HEK293 (cell line): ENCODE data around the gene C16orf95.

Experiments
- ZNF335 ChIP-seq: fragments of 450-650 bp; formaldehyde crosslinking; conservative IDR thresholded peaks from 2 replicates; pipeline ENCODE4 v1.5.1; 2016; ENCODE audit warnings: missing biosample characterization, missing genetic modification characterization
- ZNF514 ChIP-seq: fragments of 450-650 bp; formaldehyde crosslinking; IDR thresholded peaks from 2 replicates; pipeline ENCODE4 v1.5.1; 2016; ENCODE audit warnings: missing biosample characterization, missing genetic modification characterization
- ZNF529 ChIP-seq: fragments of 450-650 bp; formaldehyde crosslinking; IDR thresholded peaks from 2 replicates; pipeline ENCODE4 v1.5.1; 2017; ENCODE audit warnings: missing genetic modification characterization, missing biosample characterization; ENCODE audit not compliant: insufficient replicate concordance
- ZNF560 ChIP-seq: fragments of 450-650 bp; formaldehyde crosslinking; IDR thresholded peaks from 2 replicates; pipeline ENCODE4 v1.5.1; 2017; ENCODE audit warnings: missing biosample characterization, missing genetic modification characterization, borderline replicate concordance
- ZNF561 ChIP-seq: fragments of 450-650 bp; IDR thresholded peaks from 2 replicates; pipeline ENCODE4 v1.5.1; 2018; ENCODE audit warnings: missing biosample characterization, missing genetic modification characterization, borderline replicate concordance
- TF ChIP-seq, protein P1 (sequence below): fragments of 450-650 bp; formaldehyde crosslinking; IDR thresholded peaks from 2 replicates; pipeline ENCODE4 v1.5.1; 2016; ENCODE audit warnings: missing biosample characterization, missing genetic modification characterization
- TF ChIP-seq, protein P2 (sequence below): fragments of 450-650 bp; formaldehyde crosslinking; IDR thresholded peaks from 2 replicates; pipeline ENCODE4 v1.5.1; 2017; ENCODE audit warnings: missing biosample characterization, missing genetic modification characterization
- TF ChIP-seq, protein P3 (sequence below): fragments of 450-650 bp; IDR thresholded peaks from 2 replicates; pipeline ENCODE4 v1.5.1; 2018; ENCODE audit warnings: missing biosample characterization, mild to moderate bottlenecking, missing genetic modification characterization
- TF ChIP-seq, protein P4 (sequence below): fragments of 450-650 bp; formaldehyde crosslinking; IDR thresholded peaks from 2 replicates; pipeline ENCODE4 v1.5.1; 2017; ENCODE audit warnings: missing biosample characterization, missing genetic modification characterization
- TF ChIP-seq, protein P5 (sequence below): fragments of 450-650 bp; formaldehyde crosslinking; IDR thresholded peaks from 2 replicates; pipeline ENCODE4 v1.5.1; 2016; ENCODE audit warnings: missing biosample characterization, missing genetic modification characterization
- TF ChIP-seq, protein P6 (sequence below): fragments of 450-650 bp; formaldehyde crosslinking; optimal IDR thresholded peaks from 2 replicates; pipeline ENCODE3; 2016; ENCODE audit warnings: missing biosample characterization, mild to moderate bottlenecking, missing genetic modification characterization
- TF ChIP-seq, protein P7 (sequence below): fragments of 450-650 bp; formaldehyde crosslinking; IDR thresholded peaks from 2 replicates; pipeline ENCODE4 v1.5.1; 2016; ENCODE audit warnings: missing biosample characterization, missing genetic modification characterization
- TF ChIP-seq, protein P8 (sequence below): IDR thresholded peaks from 2 replicates; pipeline ENCODE4 v1.6.1; 2011; ENCODE audit warnings: mild to moderate bottlenecking, low read depth, low read length, borderline replicate concordance
- TF ChIP-seq, protein P9 (sequence below): fragments of 450-650 bp; formaldehyde crosslinking; IDR thresholded peaks from 2 replicates; pipeline ENCODE4 v1.5.1; 2016; ENCODE audit warnings: missing biosample characterization, missing genetic modification characterization

DNA sequence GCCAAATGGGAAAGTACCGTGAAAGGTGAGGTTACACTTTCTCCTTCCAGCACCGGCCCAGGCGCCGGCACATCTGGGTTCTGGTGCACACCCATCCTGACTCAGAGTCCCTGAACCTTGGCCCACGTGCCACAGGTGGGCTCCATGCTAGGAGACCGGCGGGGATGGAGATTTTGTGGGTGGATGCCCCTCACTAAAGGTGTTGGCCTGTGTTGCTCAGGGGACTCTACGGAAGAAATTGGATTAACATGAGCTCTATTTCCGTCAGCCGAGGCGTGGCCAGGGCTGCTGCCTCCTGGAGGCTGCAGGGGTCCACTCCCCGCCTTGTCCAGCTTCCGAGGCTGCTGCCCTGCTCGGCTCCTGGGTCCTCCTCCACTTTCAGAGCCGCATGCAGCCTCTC lies 35.6 kb upstream of the C16orf95 start:
- TF ChIP-seq, protein P1, sequence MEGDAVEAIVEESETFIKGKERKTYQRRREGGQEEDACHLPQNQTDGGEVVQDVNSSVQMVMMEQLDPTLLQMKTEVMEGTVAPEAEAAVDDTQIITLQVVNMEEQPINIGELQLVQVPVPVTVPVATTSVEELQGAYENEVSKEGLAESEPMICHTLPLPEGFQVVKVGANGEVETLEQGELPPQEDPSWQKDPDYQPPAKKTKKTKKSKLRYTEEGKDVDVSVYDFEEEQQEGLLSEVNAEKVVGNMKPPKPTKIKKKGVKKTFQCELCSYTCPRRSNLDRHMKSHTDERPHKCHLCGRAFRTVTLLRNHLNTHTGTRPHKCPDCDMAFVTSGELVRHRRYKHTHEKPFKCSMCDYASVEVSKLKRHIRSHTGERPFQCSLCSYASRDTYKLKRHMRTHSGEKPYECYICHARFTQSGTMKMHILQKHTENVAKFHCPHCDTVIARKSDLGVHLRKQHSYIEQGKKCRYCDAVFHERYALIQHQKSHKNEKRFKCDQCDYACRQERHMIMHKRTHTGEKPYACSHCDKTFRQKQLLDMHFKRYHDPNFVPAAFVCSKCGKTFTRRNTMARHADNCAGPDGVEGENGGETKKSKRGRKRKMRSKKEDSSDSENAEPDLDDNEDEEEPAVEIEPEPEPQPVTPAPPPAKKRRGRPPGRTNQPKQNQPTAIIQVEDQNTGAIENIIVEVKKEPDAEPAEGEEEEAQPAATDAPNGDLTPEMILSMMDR (tag by site-specific recombination), result no peak
- TF ChIP-seq, protein P2, sequence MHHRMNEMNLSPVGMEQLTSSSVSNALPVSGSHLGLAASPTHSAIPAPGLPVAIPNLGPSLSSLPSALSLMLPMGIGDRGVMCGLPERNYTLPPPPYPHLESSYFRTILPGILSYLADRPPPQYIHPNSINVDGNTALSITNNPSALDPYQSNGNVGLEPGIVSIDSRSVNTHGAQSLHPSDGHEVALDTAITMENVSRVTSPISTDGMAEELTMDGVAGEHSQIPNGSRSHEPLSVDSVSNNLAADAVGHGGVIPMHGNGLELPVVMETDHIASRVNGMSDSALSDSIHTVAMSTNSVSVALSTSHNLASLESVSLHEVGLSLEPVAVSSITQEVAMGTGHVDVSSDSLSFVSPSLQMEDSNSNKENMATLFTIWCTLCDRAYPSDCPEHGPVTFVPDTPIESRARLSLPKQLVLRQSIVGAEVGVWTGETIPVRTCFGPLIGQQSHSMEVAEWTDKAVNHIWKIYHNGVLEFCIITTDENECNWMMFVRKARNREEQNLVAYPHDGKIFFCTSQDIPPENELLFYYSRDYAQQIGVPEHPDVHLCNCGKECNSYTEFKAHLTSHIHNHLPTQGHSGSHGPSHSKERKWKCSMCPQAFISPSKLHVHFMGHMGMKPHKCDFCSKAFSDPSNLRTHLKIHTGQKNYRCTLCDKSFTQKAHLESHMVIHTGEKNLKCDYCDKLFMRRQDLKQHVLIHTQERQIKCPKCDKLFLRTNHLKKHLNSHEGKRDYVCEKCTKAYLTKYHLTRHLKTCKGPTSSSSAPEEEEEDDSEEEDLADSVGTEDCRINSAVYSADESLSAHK, result no peak
- TF ChIP-seq ZNF561 (no peak), ZNF560 (tag by site-specific recombination) (no peak), ZNF335 (no peak), ZNF514 (tag by site-specific recombination) (no peak), ZNF529 (tag by site-specific recombination) (no peak)
- TF ChIP-seq, protein P3, sequence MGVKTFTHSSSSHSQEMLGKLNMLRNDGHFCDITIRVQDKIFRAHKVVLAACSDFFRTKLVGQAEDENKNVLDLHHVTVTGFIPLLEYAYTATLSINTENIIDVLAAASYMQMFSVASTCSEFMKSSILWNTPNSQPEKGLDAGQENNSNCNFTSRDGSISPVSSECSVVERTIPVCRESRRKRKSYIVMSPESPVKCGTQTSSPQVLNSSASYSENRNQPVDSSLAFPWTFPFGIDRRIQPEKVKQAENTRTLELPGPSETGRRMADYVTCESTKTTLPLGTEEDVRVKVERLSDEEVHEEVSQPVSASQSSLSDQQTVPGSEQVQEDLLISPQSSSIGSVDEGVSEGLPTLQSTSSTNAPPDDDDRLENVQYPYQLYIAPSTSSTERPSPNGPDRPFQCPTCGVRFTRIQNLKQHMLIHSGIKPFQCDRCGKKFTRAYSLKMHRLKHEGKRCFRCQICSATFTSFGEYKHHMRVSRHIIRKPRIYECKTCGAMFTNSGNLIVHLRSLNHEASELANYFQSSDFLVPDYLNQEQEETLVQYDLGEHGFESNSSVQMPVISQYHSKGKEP, result no peak
- TF ChIP-seq, protein P4, sequence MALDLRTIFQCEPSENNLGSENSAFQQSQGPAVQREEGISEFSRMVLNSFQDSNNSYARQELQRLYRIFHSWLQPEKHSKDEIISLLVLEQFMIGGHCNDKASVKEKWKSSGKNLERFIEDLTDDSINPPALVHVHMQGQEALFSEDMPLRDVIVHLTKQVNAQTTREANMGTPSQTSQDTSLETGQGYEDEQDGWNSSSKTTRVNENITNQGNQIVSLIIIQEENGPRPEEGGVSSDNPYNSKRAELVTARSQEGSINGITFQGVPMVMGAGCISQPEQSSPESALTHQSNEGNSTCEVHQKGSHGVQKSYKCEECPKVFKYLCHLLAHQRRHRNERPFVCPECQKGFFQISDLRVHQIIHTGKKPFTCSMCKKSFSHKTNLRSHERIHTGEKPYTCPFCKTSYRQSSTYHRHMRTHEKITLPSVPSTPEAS (tag by site-specific recombination), result no peak
- TF ChIP-seq, protein P5, sequence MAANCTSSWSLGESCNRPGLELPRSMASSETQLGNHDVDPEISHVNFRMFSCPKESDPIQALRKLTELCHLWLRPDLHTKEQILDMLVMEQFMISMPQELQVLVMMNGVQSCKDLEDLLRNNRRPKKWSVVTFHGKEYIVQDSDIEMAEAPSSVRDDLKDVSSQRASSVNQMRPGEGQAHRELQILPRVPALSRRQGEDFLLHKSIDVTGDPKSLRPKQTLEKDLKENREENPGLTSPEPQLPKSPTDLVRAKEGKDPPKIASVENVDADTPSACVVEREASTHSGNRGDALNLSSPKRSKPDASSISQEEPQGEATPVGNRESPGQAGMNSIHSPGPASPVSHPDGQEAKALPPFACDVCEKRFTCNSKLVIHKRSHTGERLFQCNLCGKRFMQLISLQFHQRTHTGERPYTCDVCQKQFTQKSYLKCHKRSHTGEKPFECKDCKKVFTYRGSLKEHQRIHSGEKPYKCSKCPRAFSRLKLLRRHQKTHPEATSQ (tag by site-specific recombination), result no peak
- TF ChIP-seq, protein P6, sequence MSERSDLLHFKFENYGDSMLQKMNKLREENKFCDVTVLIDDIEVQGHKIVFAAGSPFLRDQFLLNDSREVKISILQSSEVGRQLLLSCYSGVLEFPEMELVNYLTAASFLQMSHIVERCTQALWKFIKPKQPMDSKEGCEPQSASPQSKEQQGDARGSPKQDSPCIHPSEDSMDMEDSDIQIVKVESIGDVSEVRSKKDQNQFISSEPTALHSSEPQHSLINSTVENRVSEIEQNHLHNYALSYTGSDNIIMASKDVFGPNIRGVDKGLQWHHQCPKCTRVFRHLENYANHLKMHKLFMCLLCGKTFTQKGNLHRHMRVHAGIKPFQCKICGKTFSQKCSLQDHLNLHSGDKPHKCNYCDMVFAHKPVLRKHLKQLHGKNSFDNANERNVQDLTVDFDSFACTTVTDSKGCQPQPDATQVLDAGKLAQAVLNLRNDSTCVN (tag by site-specific recombination), result no peak
- TF ChIP-seq, protein P7, sequence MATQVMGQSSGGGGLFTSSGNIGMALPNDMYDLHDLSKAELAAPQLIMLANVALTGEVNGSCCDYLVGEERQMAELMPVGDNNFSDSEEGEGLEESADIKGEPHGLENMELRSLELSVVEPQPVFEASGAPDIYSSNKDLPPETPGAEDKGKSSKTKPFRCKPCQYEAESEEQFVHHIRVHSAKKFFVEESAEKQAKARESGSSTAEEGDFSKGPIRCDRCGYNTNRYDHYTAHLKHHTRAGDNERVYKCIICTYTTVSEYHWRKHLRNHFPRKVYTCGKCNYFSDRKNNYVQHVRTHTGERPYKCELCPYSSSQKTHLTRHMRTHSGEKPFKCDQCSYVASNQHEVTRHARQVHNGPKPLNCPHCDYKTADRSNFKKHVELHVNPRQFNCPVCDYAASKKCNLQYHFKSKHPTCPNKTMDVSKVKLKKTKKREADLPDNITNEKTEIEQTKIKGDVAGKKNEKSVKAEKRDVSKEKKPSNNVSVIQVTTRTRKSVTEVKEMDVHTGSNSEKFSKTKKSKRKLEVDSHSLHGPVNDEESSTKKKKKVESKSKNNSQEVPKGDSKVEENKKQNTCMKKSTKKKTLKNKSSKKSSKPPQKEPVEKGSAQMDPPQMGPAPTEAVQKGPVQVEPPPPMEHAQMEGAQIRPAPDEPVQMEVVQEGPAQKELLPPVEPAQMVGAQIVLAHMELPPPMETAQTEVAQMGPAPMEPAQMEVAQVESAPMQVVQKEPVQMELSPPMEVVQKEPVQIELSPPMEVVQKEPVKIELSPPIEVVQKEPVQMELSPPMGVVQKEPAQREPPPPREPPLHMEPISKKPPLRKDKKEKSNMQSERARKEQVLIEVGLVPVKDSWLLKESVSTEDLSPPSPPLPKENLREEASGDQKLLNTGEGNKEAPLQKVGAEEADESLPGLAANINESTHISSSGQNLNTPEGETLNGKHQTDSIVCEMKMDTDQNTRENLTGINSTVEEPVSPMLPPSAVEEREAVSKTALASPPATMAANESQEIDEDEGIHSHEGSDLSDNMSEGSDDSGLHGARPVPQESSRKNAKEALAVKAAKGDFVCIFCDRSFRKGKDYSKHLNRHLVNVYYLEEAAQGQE (tag by site-specific recombination), result no peak
- TF ChIP-seq, protein P8, sequence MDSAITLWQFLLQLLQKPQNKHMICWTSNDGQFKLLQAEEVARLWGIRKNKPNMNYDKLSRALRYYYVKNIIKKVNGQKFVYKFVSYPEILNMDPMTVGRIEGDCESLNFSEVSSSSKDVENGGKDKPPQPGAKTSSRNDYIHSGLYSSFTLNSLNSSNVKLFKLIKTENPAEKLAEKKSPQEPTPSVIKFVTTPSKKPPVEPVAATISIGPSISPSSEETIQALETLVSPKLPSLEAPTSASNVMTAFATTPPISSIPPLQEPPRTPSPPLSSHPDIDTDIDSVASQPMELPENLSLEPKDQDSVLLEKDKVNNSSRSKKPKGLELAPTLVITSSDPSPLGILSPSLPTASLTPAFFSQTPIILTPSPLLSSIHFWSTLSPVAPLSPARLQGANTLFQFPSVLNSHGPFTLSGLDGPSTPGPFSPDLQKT, result no peak
- TF ChIP-seq, protein P9, sequence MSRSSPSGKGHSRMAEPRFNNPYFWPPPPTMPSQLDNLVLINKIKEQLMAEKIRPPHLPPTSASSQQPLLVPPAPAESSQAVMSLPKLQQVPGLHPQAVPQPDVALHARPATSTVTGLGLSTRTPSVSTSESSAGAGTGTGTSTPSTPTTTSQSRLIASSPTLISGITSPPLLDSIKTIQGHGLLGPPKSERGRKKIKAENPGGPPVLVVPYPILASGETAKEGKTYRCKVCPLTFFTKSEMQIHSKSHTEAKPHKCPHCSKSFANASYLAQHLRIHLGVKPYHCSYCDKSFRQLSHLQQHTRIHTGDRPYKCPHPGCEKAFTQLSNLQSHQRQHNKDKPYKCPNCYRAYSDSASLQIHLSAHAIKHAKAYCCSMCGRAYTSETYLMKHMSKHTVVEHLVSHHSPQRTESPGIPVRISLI (tag by site-specific recombination), result no peak
